Colonic mucosa (tissue), 4 donors: ENCODE data around the gene NRXN2. TPM values are rescaled to one million over a fixed set of nuclear protein-coding genes. Genes with fewer than 3 reads are reported as not detected.

ENCODE experiments used
- DNase-seq: peaks from one replicate; pipeline ENCODE4 v3.0.0-alpha.2; 2020
- H3K27ac ChIP-seq: fragments of 200-600 bp; one replicate; pipeline ENCODE4 v1.8.0; 2021
- H3K27me3 ChIP-seq: fragments of 200-600 bp; one replicate; pipeline ENCODE4 v1.8.0; 2021
- H3K36me3 ChIP-seq: fragments of 200-600 bp; one replicate; pipeline ENCODE4 v1.8.0; 2021
- H3K4me1 ChIP-seq: fragments of 200-600 bp; one replicate; pipeline ENCODE4 v1.8.0; 2021; ENCODE audit warnings: mild to moderate bottlenecking
- H3K4me3 ChIP-seq: fragments of 200-600 bp; one replicate; pipeline ENCODE4 v1.8.0; 2021
- H3K9ac ChIP-seq, 2 donors: one replicate each; pipeline ENCODE4 v1.7.0; 2013; ENCODE audit warnings: control low read depth in 2 of 2, low read depth in 2 of 2, low read length in 2 of 2
- H3K9me3 ChIP-seq: fragments of 200-600 bp; one replicate; pipeline ENCODE4 v1.8.0; 2021
- intact Hi-C: fragments of 100-400 bp; cut with DNase I; formaldehyde crosslinking; loops from one replicate; pipeline ENCODE4 v1.14.1; 2022
- total RNA-seq, 2 donors: library from RNA; stranded (reverse); fragmentation: NEBNext Ultra II Directional in 1 of 2; extraction: Animal tissue kit (Norgen Biotek cat#: 25700) in 1 of 2; gene quantifications; one replicate each; pipeline ENCODE4 v1.2.1, GENCODE V29; 2021
- TF ChIP-seq, protein P1 (sequence below): fragments of 200-600 bp; IDR thresholded peaks from one replicate; pipeline ENCODE4 v1.8.0; 2022; ENCODE audit warnings: antibody characterized with exemption, mild to moderate bottlenecking
- donor health status: healthy.
- donor health status: DM: no; HTN: no; CAD: no.
- donor health status: DM: no; HTN: no; CAD: no.

Gene NRXN2
- total RNA-seq, 2 donors from 2014 or later, result 2.2 to 5.4 TPM

- Histone ChIP-seq H3K27me3 (peaks cover 21% of the 10 kb centered on the region), H3K4me1 (no peaks in the 10 kb centered on the region), H3K9me3 (no peaks in the 10 kb centered on the region), H3K27ac (no peak overlapping the region), H3K9ac (no peak overlapping the region), H3K4me3 (no peak overlapping the region), H3K36me3 (no peaks in the 10 kb centered on the region)
- intact Hi-C loops, result no loop called here
- TF ChIP-seq, protein P1, sequence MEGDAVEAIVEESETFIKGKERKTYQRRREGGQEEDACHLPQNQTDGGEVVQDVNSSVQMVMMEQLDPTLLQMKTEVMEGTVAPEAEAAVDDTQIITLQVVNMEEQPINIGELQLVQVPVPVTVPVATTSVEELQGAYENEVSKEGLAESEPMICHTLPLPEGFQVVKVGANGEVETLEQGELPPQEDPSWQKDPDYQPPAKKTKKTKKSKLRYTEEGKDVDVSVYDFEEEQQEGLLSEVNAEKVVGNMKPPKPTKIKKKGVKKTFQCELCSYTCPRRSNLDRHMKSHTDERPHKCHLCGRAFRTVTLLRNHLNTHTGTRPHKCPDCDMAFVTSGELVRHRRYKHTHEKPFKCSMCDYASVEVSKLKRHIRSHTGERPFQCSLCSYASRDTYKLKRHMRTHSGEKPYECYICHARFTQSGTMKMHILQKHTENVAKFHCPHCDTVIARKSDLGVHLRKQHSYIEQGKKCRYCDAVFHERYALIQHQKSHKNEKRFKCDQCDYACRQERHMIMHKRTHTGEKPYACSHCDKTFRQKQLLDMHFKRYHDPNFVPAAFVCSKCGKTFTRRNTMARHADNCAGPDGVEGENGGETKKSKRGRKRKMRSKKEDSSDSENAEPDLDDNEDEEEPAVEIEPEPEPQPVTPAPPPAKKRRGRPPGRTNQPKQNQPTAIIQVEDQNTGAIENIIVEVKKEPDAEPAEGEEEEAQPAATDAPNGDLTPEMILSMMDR, result no peak
- no peak for DNase-seq
Observed at GRCh38 chr11:64720640-64721358, 2.2 kb downstream of the NRXN2 start.

GRCh38 chr11:64720167-64720566 lies 2.8 kb downstream of the NRXN2 start:
- H3K36me3 ChIP-seq, result no peaks in the 10 kb centered on the region
- TF ChIP-seq, protein P1, result no peak
- H3K4me3 ChIP-seq, result no peak overlapping the region
- intact Hi-C loops, result no loop called here
- no peaks in the 10 kb centered on the region for H3K4me1 ChIP-seq
- H3K27ac ChIP-seq, result no peak overlapping the region
- H3K27me3 ChIP-seq, result peaks cover 27% of the 10 kb centered on the region
- DNase-seq, result no peak
- H3K9ac ChIP-seq, result no peak overlapping the region
- no peaks in the 10 kb centered on the region for H3K9me3 ChIP-seq

DNA sequence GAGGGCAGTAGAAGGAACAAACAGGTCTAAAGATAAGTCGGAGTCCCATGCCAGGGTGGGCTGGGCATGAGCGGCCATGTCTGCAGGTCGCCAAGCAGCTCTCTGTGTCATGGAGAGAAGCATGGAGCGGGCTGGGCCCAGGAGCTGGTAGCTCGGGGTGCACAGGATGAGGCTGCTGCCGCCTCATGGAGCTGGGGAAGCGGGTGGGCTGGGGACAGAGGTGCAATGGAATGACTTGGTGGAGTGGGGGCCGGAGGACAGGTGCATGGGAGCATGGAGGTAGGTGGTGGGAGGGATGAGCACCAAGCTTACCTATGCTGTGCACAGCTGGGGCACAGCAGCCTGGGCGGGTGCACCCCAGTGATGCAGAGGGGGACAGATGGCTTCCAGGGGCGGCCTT lies 3.6 kb downstream of the NRXN2 start:
- TF ChIP-seq, protein P1, result no peak
- DNase-seq, result no peak
- intact Hi-C loops, result no loop called here
- Histone ChIP-seq H3K27me3 (peaks cover 35% of the 10 kb centered on the region), H3K4me1 (no peaks in the 10 kb centered on the region), H3K9ac (no peak overlapping the region), H3K27ac (no peak overlapping the region), H3K36me3 (no peaks in the 10 kb centered on the region), H3K4me3 (no peak overlapping the region), H3K9me3 (no peaks in the 10 kb centered on the region)

- peaks cover 41% of the 10 kb centered on the region for H3K27me3 ChIP-seq
- no peaks in the 10 kb centered on the region for H3K4me1 ChIP-seq
- intact Hi-C loops, result no loop called here
- TF ChIP-seq, protein P1, result no peak
- DNase-seq, result no peak
- no peak overlapping the region for H3K4me3 ChIP-seq
- H3K27ac ChIP-seq, result no peak overlapping the region
- H3K36me3 ChIP-seq, result no peaks in the 10 kb centered on the region
- H3K9me3 ChIP-seq, result no peaks in the 10 kb centered on the region
- H3K9ac ChIP-seq, result no peak overlapping the region
Observed at GRCh38 chr11:64718780-64719124, 4.2 kb downstream of the NRXN2 start.

GRCh38 chr11:64718084-64718779 lies 4.8 kb downstream of the NRXN2 start:
- Histone ChIP-seq H3K4me1 (no peaks in the 10 kb centered on the region), H3K9ac (no peak overlapping the region), H3K4me3 (no peak overlapping the region), H3K36me3 (no peaks in the 10 kb centered on the region), H3K9me3 (no peaks in the 10 kb centered on the region), H3K27ac (no peak overlapping the region), H3K27me3 (peaks cover 45% of the 10 kb centered on the region)
- TF ChIP-seq, protein P1, result no peak
- no peak for DNase-seq
- intact Hi-C loops, result no loop called here
